Right lobe of liver (tissue), 6 donors: Measurements from ENCODE around the gene OR52B6. TPM values are rescaled to one million over a fixed set of nuclear protein-coding genes. Genes with fewer than 3 reads are reported as not detected.

Experiments used
- ATAC-seq, 4 donors: fragments of 200-7000 bp; cut with Tn5 transposase; one replicate each; pipeline ENCODE4 v1.9.1; 2020; ENCODE audit warnings: mild to moderate bottlenecking in 4 of 4, moderate library complexity in 4 of 4
- DNase-seq, 3 donors: peaks; one replicate each; pipeline ENCODE4 v3.0.0-alpha.2; 2020
- H3K27ac ChIP-seq, 3 donors: fragments of 200-600 bp; one replicate each; pipeline ENCODE4 v1.8.0; 2022
- H3K27me3 ChIP-seq, 2 donors: fragments of 200-600 bp; one replicate each; pipeline ENCODE4 v1.8.0; 2022
- H3K36me3 ChIP-seq, 4 donors: fragments of 200-600 bp; sonication (generic) in 1 of 4; one replicate each; pipeline versions ENCODE4 v1.5.1 to v1.8.0; 2017 to 2022; ENCODE audit warnings: control low read depth in 1 of 4
- H3K4me1 ChIP-seq, 4 donors: fragments of 200-600 bp; sonication (generic) in 1 of 4; one replicate each; pipeline versions ENCODE4 v1.5.1 to v1.8.0; 2017 to 2022; ENCODE audit warnings: control low read depth in 1 of 4
- H3K4me3 ChIP-seq, 3 donors: fragments of 200-600 bp; one replicate each; pipeline ENCODE4 v1.8.0; 2022
- H3K9me3 ChIP-seq, 4 donors: fragments of 200-600 bp; sonication (generic) in 1 of 4; one replicate each; pipeline versions ENCODE4 v1.5.1 to v1.8.0; 2017 to 2022; ENCODE audit warnings: control low read depth in 1 of 4
- POLR2A ChIP-seq: fragments of 450-650 bp; IDR thresholded peaks from one replicate; pipeline ENCODE4 v1.6.1; 2017; ENCODE audit warnings: antibody characterized with exemption, mild to moderate bottlenecking
- WGBS: methylation state at CpG from one replicate; pipeline ENCODE4 v1.1.6; 2018; ENCODE audit warnings: low coverage, low lambda C conversion rate; ENCODE audit not compliant: insufficient coverage; ENCODE audit errors: missing lambda C conversion rate; 5-methylcytosine and 5-hydroxymethylcytosine counted together
- intact Hi-C, 2 donors: fragments of 100-400 bp; cut with DNase I; formaldehyde crosslinking; loops; one replicate each; pipeline versions ENCODE4 v1.11.2 to v1.14.1; 2022
- total RNA-seq, 6 experiments: library from RNA; depleted of rRNA in 2 of 6; stranded (reverse); fragments of >200 nt in 2 of 6; fragmentation: NEBNext Ultra II Directional in 3 of 6; extraction: Animal tissue kit (Norgen Biotek cat#: 25700) in 3 of 6; gene quantifications; one replicate each; pipeline versions ENCODE4 v1.1.0 to v1.2.4, GENCODE V29; 2016 to 2023
- TF ChIP-seq, protein P1 (sequence below), 4 donors: fragments of 200-600 bp in 3 of 4; fragments of 450-650 bp in 1 of 4; IDR thresholded peaks; one replicate each; pipeline versions ENCODE4 v1.5.1 to v1.8.0; 2016 to 2022; ENCODE audit warnings: antibody characterized with exemption in 4 of 4, mild to moderate bottlenecking in 2 of 4
- donor health status: DM: no; HTN: yes; CAD: no.
- donor health status: DM: no; HTN: no; CAD: no.
- donor health status: DM: no; HTN: no; CAD: no.
- donor health status: DM: no; HTN: yes; CAD: no.
- donor health status: DM: no; HTN: yes; CAD: no.

The OR52B6 gene
- total RNA-seq, 6 experiments from 2014 or later: not detected

DNA sequence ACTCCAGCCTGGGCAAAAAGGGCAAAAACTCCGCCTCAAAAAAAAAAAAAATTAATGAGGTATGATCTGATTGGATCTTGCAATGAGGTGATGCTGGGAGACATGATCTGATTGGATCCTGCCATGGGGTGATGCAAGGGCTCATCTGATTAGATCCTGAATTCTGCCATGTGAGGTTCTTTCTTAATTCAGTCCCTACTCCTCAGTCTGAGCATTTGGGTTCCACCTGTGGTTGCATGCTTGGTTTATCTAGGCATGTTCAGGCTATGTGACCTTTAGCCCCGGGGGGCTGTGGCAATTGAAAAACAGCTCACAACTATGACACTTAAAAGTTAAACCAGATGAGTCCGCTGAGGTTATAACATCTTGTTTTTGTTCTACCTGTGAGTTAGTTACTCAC lies 10.9 kb downstream of the OR52B6 start:
- Histone ChIP-seq H3K27ac (no peak overlapping the region), H3K4me3 (no peak overlapping the region), H3K36me3 (no peaks in the 10 kb centered on the region), H3K27me3 (no peaks in the 10 kb centered on the region), H3K9me3 (no peaks in the 10 kb centered on the region), H3K4me1 (no peaks in the 10 kb centered on the region)
- TF ChIP-seq POLR2A: no peak
- TF ChIP-seq, protein P1, sequence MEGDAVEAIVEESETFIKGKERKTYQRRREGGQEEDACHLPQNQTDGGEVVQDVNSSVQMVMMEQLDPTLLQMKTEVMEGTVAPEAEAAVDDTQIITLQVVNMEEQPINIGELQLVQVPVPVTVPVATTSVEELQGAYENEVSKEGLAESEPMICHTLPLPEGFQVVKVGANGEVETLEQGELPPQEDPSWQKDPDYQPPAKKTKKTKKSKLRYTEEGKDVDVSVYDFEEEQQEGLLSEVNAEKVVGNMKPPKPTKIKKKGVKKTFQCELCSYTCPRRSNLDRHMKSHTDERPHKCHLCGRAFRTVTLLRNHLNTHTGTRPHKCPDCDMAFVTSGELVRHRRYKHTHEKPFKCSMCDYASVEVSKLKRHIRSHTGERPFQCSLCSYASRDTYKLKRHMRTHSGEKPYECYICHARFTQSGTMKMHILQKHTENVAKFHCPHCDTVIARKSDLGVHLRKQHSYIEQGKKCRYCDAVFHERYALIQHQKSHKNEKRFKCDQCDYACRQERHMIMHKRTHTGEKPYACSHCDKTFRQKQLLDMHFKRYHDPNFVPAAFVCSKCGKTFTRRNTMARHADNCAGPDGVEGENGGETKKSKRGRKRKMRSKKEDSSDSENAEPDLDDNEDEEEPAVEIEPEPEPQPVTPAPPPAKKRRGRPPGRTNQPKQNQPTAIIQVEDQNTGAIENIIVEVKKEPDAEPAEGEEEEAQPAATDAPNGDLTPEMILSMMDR (IDR thresholded peaks at IDR 0.05): no peak
- intact Hi-C loops: no loop called here
- ATAC-seq (no peak), DNase-seq (no peak)
- WGBS: 47% methylated on average over 3 of the region's 3 CpGs

DNA sequence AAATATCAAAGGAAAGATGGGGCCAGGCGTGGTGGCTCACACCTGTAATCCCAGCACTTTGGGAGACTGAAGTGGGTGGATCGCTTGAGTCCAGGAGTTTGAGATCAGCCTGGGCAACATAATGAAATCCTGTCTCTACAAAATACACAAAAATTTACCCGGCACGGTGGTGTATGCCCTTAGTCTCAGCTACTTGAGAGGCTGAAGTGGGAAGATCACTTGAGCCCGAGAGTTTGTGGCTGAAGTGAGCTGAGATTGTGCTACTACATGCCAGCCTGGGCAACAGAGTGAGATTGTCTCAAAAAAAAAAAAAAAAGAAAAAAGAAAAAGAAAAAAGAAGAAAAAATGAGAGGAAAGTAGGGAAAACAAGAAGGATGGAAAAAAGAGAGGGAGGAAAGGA lies 11.9 kb downstream of the OR52B6 start:
- Histone ChIP-seq H3K27me3 (no peaks in the 10 kb centered on the region), H3K27ac (no peak overlapping the region), H3K9me3 (no peaks in the 10 kb centered on the region), H3K4me3 (no peak overlapping the region), H3K36me3 (no peaks in the 10 kb centered on the region), H3K4me1 (peaks cover 0 to 7% (median 0%) of the 10 kb centered on the region in 4 donors)
- no peak for ATAC-seq
- no peak for DNase-seq
- 88% methylated on average over 4 of the region's 5 CpGs for WGBS
- no peak for TF ChIP-seq POLR2A
- TF ChIP-seq, protein P1 (IDR thresholded peaks at IDR 0.05): no peak
- intact Hi-C loops: no loop called here

DNA sequence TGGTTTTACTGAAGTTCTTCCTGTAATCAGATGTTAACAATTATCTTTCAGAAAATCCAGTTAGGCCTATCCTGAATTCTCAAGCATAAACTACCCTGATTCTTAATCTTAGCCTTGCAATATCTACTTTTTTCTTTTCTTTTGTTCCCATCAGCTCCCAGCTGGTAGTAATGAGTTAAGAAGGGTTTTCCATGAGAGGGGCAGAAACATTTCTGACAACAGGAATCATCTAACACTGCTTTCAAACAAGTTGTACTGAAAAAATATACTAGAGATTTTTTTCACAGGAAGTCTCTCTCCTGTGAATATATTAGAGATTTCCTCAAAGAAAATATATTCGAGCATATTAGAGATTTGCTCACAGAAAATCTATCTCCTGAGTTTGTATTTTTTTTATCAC lies 12.5 kb downstream of the OR52B6 start:
- 50% methylated on average over 1 of the region's 1 CpG for WGBS
- H3K9me3 ChIP-seq: no peaks in the 10 kb centered on the region

DNA sequence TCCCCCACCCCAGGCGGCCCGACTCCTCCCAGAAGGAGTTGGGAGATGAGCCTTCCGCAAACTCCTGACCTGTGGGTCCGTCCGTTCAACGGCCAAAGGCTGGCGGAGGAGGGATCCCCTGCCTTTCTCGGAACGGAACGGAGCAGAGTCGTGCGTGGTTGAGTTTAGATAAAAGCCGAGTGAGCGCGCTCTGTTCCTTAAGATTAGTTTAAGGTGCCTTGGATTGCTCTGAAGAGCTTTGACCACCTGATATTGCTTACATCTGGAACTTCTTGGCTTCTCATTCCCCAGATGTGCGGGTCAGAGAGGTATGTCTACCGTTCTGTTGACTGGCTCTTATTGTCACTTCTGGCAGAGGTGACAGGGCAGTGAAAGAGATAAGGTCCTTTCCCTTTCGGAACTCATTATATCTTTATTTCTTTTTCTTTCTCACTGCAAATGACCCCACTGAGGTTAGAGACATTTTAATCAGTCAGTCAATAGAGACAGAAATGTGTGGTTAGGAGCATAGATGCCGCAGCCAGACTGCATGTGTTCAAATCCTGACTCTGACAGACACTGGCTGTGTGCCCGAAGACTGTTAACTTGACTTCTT lies 16.0 kb downstream of the OR52B6 start, which contains the start of gene TRIM6:
Gene TRIM6 (plus strand): TSS at position 31 of the 595 bp plus-strand sequence. CDS start 261 bp downstream, at position 292.
- ATAC-seq (peak; percentile 61 to 76 (median 68)), DNase-seq (peak; percentile 41 to 68 (median 54))
- H3K4me3 ChIP-seq: peak within 1 kb of the TSS; percentile 24 to 52 (median 47)
- H3K4me1 ChIP-seq: peaks cover 0 to 7% (median 0%) of the 10 kb centered on the region in 4 donors
- H3K27ac ChIP-seq: no peak within 1 kb of the TSS
- no peaks in the 10 kb centered on the region for H3K36me3 ChIP-seq
- 3% methylated on average over 18 of the region's 20 CpGs for WGBS
- H3K9me3 ChIP-seq: no peaks in the 10 kb centered on the region
- H3K27me3 ChIP-seq: no peaks in the 10 kb centered on the region
- TF ChIP-seq POLR2A: no peak
- TF ChIP-seq, protein P1 (IDR thresholded peaks at IDR 0.05): no peak
- intact Hi-C loops: no loop called here

More for the DNA sequence above, 12.5 kb downstream of the OR52B6 start:
- DNase-seq: no peak
- H3K36me3 ChIP-seq: no peaks in the 10 kb centered on the region
- no peak for ATAC-seq
- intact Hi-C loops: no loop called here
- TF ChIP-seq, protein P1 (IDR thresholded peaks at IDR 0.05): no peak
- TF ChIP-seq POLR2A: no peak
- H3K27ac ChIP-seq: no peak overlapping the region
- no peak overlapping the region for H3K4me3 ChIP-seq
- no peaks in the 10 kb centered on the region for H3K27me3 ChIP-seq
- H3K4me1 ChIP-seq: peaks cover 0 to 7% (median 0%) of the 10 kb centered on the region in 4 donors
